Measurements from ENCODE around the gene TCF12.

TCF12 gene

DNA sequence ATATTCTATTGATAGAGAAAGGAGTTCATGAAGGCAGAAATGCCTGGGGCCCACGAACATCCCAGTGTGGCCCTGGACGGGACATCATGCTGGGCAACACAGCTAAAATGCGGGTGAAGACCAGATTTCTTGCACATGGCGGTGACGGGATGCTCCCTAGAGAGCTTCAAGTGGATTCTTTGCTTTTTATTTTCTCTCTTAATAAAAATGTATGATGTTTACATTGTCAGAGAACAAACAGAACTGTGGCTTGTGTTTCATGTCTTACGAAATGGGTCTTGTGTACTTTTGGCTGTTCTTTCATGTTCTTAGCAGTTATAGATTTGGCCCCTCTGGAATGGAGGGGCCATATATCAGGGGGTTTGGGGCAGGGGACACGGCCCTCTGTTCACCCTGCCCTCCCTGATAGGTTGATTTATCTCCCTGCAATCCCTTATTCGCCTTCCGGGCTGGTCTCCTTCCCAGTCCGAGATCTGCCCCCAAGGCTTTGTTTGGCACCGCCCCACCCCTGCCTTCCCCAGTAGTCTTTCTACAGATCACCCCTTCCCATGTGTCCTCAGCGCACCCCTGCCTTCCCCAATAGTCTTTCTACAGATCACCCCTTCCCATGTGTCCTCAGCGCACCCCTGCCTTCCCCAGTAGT, 389.2 kb downstream of the TCF12 start:
- in situ Hi-C loops (cut with MboI; ENCODE audit: low sequenced_read_pairs): loop anchor here (10.0 to 25.0 kb wide), 2 partner anchors 163 to 395 kb away; partner anchors contain the start of gene TCF12

DNA sequence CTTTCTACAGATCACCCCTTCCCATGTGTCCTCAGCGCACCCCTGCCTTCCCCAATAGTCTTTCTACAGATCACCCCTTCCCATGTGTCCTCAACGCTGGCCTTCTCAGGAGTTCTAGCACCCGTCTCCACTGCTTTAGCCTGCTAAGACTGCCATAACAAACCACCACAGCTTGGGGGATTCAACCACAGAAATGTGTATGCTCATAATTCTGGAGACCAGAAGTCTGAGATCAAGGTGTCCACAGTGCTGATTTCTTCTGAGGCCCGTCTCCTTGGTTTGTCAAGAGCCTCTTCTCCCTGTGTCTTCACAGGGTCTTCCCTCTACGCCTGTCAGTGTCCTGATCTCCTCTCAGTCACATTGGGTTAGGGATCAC, 389.7 kb downstream of the TCF12 start:
- in situ Hi-C loops (cut with MboI; ENCODE audit: low sequenced_read_pairs): loop anchor here (10.0 to 25.0 kb wide), 2 partner anchors 163 to 396 kb away; partner anchors contain the start of gene TCF12

DNA sequence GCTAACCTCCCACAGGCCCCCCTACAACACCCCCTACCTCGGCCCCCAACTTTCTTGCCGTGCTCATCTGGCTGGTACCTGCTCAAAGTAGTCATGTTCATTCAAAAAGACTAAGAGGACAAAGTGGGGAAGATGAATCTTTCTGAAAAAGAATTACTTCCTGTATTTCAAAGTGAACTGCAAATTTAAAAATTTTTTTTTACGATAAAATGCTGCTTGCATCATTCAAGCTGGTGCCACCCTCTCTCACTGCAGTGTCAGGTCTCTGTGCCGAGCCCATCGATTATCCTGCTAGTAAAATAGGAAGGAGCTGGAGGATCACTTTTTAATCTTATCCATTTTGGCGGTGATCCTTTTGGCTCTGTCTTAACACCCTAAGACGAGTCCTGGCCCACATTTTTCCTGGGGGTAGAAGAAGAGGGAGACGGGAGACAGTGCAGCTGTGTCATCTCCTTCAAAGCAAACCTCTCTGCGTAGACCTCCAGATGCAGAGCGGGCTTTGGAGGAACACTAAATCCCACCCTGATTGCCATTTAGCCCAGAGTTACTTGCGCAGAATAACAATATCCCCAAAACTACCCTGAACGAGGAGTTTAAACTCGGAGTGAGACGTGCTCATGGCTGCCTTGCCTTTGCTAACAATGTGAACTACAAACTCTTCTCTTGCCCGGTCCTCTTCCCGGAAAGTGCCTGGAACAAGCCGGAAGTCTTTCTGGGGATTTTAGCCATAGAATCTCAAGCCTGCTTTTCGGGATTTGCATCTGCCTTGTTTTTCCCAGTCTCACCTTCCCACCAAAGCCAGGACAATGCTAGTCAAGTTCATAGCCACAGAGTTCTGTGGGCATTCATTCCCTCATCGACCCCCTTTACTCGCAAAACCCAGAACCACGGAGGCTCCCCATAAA, 391.7 kb downstream of the TCF12 start:
- in situ Hi-C loops (cut with MboI; ENCODE audit: low sequenced_read_pairs): loop anchor here (10.0 to 25.0 kb wide), 2 partner anchors 165 to 398 kb away; partner anchors contain the start of gene TCF12

DNA sequence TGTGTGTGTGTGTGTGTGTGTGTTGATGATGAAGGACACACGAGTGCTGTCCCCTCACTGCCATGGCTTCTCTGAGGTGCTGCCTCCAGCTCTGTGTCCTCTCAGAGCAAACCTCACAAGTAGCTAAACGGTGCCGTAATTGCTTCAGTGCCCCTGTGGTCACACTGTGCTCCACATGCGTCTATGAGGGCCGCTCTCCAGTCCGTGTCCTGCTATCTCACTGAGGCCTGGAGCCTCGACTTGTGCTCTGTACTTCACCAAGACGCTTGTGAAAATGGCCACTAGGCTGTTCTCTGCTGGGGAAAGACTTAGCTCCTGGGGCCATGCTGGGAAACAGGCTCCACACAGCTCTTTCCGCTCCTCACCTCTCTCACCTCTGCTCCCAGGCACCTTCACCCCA, 392.4 kb downstream of the TCF12 start:
- in situ Hi-C loops (cut with MboI; ENCODE audit: low sequenced_read_pairs): loop anchor here (25.0 kb wide), 1 partner anchor 399 kb away; the partner anchor contains the start of gene TCF12

DNA sequence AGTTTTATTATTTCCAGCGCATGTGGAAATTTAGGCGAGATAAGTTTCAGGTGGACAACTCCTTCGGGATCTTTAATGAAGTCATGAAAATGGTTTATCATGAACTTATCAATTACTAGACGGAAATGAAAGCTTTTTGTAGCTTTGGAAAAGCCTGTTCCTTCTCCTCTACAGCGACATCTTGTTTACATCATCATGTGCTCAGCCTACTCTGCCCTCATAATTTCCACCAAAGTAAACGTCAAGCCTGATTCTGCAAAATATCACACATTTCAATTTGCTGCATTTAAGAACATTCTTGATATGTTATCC, 393.5 kb downstream of the TCF12 start:
- in situ Hi-C loops (cut with MboI; ENCODE audit: low sequenced_read_pairs): loop anchor here (25.0 kb wide), 1 partner anchor 400 kb away; the partner anchor contains the start of gene TCF12

DNA sequence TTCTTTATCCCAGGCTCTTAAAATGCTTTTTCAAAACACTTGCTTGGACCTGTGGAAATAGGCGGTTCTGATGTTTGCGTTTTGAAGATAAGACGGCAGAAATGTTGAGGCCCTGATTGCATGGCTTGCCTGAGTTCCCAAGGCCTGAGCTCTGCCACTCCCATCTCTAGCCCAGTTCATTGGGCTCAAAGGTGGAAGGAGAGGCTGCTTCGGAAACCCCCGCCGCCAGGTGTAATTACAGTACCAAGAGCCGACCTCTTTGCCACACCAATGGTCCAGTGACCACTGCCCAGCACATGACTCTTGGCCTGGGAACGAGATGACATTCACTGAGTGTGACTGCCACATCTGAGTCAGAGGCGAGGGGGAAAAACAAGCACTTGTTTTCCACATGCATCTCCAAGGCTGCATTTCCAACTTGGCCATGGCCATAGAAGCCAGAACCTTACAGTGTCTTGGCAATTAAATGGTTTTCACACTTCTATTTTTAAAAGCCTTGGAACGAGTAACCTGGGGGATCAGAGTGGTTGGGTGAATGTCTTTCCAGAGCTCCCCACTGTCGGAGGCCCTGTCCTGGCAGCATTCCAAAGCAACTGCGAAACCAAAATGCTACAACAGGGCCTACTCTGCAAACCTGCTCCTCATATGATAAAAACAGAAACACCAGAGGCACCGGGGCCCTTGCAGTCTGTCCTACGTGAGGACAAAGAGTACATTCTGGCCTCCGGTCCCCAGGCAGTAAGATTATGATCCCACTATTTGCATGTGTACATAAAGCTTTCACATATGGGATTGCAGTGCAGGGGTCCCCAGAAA, 394.1 kb downstream of the TCF12 start:
- in situ Hi-C loops (cut with MboI; ENCODE audit: low sequenced_read_pairs): loop anchor here (25.0 kb wide), 1 partner anchor 400 kb away; the partner anchor contains the start of gene TCF12

DNA sequence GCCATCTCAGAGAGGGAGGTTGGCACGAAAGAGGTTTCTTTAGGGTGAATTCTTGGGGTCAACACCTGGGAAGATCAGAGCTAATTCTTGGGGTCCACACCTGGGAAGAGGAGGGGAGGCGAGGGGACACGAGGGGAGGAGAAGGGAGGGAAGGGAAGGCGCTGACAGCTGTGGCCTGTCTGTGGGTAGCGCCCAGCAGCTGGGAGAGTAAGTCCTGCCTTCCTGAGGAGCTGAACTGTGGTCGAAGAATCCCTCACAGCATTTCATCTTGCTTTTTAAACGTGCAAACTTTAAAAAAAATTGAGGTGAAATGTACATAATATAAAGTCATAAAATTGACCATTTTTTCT, 394.7 kb downstream of the TCF12 start:
- in situ Hi-C loops (cut with MboI; ENCODE audit: low sequenced_read_pairs): loop anchor here (25.0 kb wide), 1 partner anchor 401 kb away; the partner anchor contains the start of gene TCF12

DNA sequence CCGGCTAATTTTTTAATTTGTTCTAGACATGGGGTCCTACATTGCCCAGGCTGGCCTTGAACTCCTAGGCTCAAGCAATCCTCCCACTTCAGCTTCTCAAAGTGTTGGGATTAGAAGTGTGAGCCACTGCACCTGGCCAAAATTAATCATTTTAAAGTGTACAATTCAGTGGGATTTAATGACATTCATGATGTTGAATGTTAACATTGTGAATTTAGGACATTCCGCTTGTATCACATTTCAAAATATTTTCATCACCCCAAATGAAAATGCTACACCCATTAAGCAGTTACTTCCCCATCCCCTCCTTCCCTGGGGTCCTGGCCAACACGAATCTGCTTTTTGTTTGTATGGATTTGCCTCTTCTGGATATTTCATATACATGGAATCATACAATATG, 395.8 kb downstream of the TCF12 start:
- in situ Hi-C loops (cut with MboI; ENCODE audit: low sequenced_read_pairs): loop anchor here (25.0 kb wide), 1 partner anchor 402 kb away; the partner anchor contains the start of gene TCF12

DNA sequence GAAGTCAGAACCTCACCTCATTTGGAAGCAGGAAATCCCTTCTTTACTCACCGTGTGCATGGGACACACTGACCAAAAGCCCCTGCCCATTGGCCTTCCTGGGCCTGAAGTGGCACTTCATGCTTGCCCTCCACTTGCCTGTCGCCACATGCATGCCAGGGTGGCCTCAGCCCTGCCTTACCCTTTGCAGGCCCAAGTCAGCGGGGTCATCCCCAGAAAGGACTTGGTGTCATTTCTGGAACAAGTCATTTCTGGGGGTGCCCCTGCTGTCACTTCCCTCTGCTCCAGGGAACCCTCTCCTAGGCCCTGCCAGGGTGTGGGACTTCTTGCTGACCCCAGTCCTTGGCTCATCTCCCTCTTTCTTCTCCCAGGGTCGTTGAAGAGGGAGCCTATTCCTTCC, 398.0 kb downstream of the TCF12 start:
- in situ Hi-C loops (cut with MboI; ENCODE audit: low sequenced_read_pairs): loop anchor here (25.0 kb wide), 1 partner anchor 404 kb away; the partner anchor contains the start of gene TCF12

DNA sequence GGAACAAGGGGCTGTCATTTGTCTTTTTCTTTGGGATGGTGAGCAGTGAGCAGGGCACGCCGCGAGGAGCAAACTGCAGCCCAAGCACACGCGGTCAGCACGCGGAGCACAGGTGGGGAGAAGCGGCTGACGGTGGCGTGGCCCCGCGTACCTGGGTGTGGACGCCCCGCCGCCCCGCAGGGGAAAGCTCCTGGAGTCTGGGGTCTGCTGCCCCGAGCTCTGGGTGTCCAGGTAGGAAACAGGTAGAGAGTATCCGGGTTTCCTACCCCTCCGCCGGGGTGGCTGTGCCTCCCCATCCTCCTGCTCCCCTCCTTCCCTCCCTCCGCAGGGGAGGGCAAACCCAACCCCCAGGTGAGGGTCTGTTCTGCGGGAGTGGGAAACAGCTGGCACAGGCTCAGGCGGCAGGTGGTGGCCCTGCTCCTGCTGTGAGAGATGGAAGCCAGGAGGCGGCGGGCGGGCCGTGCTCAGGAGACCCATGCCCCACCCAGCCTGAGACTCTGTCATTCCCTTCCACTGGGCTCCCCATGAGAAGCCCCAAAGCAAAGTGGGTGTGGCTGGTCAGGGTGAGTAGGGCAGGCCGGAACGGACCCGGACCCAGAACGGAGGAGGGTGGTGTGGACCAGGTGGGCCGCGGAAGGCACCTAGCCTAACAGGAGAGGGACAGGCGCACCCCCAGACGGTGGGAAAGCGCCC, 400.9 kb downstream of the TCF12 start:
- in situ Hi-C loops (cut with MboI; ENCODE audit: low sequenced_read_pairs): loop anchor here (25.0 kb wide), 1 partner anchor 407 kb away; the partner anchor contains the start of gene TCF12

DNA sequence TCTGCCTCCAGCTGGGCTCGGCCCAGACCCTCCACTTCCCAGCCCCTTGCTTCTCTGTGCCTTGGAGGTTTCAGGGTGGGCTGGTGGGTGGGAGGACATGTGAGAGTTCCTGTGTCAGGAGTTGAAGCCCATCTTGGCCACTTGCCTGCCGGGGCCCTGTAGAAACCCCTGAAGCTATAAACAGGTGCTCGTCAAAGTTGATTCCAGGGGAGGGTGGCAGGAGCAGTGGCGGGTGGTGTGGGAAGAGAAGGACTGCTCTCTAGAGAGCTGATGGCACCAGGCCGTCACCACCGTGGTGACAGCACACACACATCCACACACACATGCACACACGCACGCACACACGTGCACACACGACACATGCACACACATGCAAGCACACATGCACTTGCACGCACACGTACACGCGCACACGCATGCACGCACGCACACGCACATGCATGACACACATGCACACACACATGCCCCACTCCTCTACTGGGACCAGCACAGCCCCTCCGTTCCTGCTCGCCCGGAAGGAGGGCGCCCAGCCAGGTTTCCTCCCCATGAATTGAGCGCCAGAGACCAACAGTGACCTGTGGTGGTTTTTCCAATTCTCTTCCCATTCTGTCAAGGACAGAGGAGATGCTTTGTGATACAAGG, 401.6 kb downstream of the TCF12 start:
- in situ Hi-C loops (cut with MboI; ENCODE audit: low sequenced_read_pairs): loop anchor here (25.0 kb wide), 1 partner anchor 408 kb away; the partner anchor contains the start of gene TCF12

DNA sequence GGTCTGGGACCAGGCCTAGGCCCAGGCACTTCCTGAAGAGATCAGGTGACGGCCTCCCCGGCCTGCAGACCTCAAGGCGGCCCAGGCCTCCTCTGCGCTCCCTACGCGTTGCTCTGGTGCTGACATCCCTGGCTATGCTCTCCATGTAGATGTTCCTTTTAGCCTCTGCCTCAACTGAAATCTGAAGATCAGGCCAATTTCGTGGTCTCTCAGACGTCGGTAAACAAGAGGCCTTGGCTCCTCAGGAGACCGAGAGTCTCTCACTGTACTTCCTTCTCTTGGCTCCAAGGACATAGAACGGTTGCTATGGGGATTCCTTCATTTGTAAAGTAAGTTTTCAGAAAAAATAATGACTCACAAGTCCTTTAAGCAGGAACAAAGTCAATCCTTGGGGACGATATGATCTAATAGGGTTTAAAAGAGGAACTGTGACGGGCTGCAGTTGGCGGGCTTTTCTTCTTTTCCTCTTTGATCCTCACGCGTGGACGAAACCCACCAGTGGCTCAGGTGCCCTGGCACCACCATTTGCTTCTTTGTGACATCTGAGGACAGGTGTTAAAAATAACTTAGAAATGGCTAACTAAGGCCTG, 402.3 kb downstream of the TCF12 start:
- in situ Hi-C loops (cut with MboI; ENCODE audit: low sequenced_read_pairs): loop anchor here (25.0 kb wide), 1 partner anchor 408 kb away; the partner anchor contains the start of gene TCF12

DNA sequence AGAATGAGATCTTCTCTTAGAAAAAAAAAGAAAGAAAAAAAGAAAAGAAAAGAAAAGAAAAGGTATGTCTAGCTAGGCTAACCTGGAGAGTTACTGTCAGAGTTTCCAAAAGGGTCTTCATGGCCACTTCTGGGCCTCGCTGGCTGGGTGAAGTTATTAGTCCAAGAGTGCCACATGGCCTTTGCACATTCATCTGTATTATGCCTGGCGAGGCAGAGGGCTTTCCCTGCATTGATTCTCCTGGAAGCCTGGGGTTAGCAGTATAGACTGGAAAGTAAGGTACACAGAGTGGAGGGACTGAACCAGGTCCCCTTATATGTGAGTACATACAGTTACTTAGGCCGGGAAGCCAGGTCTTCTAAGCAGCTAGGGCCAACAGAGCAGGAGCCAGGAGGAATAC, 403.0 kb downstream of the TCF12 start:
- in situ Hi-C loops (cut with MboI; ENCODE audit: low sequenced_read_pairs): loop anchor here (25.0 kb wide), 1 partner anchor 409 kb away; the partner anchor contains the start of gene TCF12

DNA sequence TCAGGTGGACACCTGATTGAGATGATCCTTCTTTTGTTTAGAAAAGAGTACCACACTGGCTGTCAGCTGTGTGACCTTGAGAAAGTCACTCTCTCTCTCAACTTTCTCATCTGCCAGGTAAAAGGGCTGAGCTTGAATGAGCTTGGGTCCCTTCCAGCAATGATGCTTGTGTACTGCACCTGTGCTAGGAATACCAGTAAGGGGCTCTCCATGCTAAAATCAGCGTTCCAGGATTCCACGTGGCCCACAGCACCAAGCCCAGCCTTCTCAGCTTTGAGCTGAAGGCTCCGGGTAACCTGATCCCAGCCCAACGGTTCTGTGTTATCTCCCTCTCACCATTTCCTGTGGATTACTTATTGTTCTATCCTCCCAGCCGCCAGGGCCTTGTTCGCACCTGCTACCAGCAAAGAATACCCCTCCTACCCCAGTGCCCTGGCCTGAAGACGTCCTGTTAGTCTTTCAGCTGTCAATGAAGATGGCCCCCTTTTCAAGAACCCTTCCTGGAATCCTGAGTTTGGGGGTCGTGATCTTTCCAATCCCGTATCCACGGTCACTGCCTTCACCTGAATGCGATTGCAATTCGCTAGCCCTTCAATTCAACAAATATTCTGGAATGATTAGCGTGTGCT, 403.6 kb downstream of the TCF12 start:
- in situ Hi-C loops (cut with MboI; ENCODE audit: low sequenced_read_pairs): loop anchor here (25.0 kb wide), 1 partner anchor 410 kb away; the partner anchor contains the start of gene TCF12

DNA sequence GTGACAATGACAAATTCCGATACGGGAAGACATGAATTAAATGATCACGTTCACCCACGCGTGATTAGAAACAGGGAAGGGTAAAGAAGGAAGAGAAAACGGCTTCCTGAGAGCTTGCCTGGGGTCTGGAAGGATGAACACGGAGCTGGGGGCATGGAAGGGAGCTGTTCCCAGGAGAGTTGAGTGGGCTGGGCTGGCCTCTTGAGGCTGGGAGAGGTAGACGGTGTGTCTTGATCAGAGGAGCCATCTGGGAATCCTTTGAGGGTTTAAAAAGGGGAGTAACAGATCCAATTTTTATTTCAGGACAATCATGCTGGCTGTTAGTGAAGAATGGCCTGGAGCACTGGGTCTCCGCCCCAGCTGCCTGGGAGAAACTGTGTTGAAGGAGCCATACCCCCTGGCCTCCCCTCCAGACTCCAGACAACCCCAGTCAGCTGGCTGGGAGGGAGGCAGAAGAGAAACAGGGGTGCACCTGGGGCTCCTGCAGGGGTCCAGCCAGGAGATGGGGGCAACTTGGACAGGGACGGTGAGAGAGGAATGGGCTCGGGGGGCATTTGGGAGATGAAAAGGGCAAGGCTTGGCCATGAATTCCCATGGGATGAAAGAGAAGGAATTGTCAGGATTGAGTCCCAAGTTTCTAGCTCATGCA, 404.3 kb downstream of the TCF12 start:
- in situ Hi-C loops (cut with MboI; ENCODE audit: low sequenced_read_pairs): loop anchor here (25.0 kb wide), 1 partner anchor 410 kb away; the partner anchor contains the start of gene TCF12

DNA sequence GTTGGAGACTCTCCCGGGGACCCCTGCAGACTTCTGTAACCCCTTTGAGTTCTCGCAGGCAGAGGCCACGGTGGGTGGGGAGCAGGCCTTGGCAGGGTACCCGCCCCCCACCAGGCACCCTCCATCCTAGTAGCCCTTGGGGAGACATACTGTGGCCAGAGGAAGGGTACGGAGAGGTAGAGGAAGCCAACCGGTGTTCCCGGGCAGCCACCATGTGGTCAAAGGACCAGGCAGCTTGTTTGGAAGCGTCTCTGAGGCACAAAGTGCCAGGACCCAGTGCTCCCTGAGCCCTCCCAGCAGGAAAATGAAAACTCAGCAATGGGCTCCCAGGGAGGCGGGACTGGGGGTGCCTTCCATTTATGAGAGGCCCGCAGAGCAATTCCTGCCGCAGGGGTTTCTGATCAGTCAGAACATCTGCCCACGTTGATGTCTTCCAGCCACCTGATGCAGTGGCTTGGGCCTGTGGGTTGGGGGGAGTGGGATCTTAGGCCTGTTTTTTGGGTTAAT, 404.9 kb downstream of the TCF12 start:
- in situ Hi-C loops (cut with MboI; ENCODE audit: low sequenced_read_pairs): loop anchor here (25.0 kb wide), 1 partner anchor 411 kb away; the partner anchor contains the start of gene TCF12

DNA sequence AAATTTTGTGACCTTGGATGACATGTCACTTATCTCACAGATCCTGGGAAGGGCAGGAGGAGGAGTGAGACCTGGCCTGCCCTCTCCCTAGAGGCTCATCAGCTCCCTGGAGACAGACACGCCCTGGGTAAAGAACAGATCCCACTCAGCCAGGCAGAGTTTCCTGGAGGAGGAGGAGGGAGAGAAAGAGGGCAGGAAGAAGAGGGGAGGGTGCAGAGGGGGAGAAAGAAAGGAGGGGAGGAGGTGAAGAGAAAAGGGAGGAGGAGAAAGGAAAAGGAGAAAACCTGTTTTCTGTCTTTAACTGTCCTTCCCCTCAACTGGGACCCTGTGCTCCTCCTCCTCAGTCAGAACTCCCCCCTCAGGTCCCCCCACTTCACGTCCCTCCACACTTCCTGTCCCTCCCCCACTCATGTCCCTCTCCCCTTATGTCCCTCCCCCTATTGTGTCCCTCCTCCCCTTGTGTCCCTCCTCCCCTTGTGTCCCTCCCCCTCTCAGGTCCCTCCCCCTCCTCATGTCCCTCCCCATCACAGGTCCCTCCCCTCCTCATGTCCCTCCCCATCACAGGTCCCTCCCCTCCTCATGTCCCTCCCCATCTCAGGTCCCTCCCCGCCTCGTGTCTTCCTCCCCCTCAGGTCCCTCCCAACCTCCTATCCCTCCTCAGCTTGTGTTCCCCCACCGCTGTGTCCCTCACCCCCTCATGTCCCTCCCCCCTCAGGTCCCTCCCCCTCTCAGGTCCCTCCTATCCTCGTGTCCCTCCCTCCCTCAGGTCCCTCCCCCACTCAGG, 405.6 kb downstream of the TCF12 start:
- in situ Hi-C loops (cut with MboI; ENCODE audit: low sequenced_read_pairs): loop anchor here (25.0 kb wide), 1 partner anchor 412 kb away; the partner anchor contains the start of gene TCF12

Data from HL-60/S4 treated with phorbol 12-myristate 13-acetate at 8.2 ng/mL for 4 days and 3 days (cell line).